Middle frontal gyrus (tissue), 1 donor: ENCODE measurements around the gene ZNF500.
"Not testable (repeated sequence)": the region's sequence is repeated elsewhere in the genome, so short reads cannot be mapped to it uniquely, and the experiment has no call there.

Experiments used
- DNase-seq: peaks from one replicate; pipeline ENCODE4 v3.0.0-alpha.2; 2015; ENCODE audit warnings: low spot score; ENCODE audit errors: extremely low spot score

Gene ZNF500

GRCh38 chr16:4745274-4745569 is 21.7 kb downstream of the ZNF500 start:
- no peak for DNase-seq

- DNase-seq: no peak
Measured at GRCh38 chr16:4744555-4745273, 22.2 kb downstream of the ZNF500 start.

GRCh38 chr16:4743226-4743878 is 23.6 kb downstream of the ZNF500 start:
- no peak for DNase-seq

- DNase-seq: not testable (repeated sequence)
Measured at GRCh38 chr16:4738370-4738769, 28.6 kb downstream of the ZNF500 start.

GRCh38 chr16:4737545-4737944 is 29.4 kb downstream of the ZNF500 start:
- no peak for DNase-seq

GRCh38 chr16:4736546-4736945 is 30.4 kb downstream of the ZNF500 start:
- DNase-seq: no peak

- DNase-seq: peak; percentile 45
Measured at GRCh38 chr16:4734730-4735535, 32.0 kb downstream of the ZNF500 start.

- DNase-seq: peak; percentile 93
Measured at GRCh38 chr16:4734063-4734729, 32.8 kb downstream of the ZNF500 start, which contains the start of the genes ANKS3 and DNAAF8. TSS of gene ANKS3 (minus strand) at chr16:4734271. CDS start at chr16:4730149, 4,122 bp downstream. TSS of gene DNAAF8 (plus strand) at chr16:4734537. CDS start at chr16:4736515, 1,978 bp downstream.

- no peak for DNase-seq
Measured at GRCh38 chr16:4733747-4734062, 33.3 kb downstream of the ZNF500 start.

- DNase-seq: no peak
Measured at GRCh38 chr16:4733211-4733742, 33.7 kb downstream of the ZNF500 start.

- DNase-seq: no peak
Measured at GRCh38 chr16:4729876-4730275, 37.1 kb downstream of the ZNF500 start.

GRCh38 chr16:4728676-4729075 is 38.3 kb downstream of the ZNF500 start:
- no peak for DNase-seq

GRCh38 chr16:4726616-4727015 is 40.3 kb downstream of the ZNF500 start:
- no peak for DNase-seq

GRCh38 chr16:4724661-4725270 is 42.2 kb downstream of the ZNF500 start:
- DNase-seq: no peak

GRCh38 chr16:4723071-4723767 is 43.7 kb downstream of the ZNF500 start:
- DNase-seq: no peak

- no peak for DNase-seq
Measured at GRCh38 chr16:4718466-4718865, 48.5 kb downstream of the ZNF500 start.

- no peak for DNase-seq
Measured at GRCh38 chr16:4714996-4715395, 52.0 kb downstream of the ZNF500 start.

GRCh38 chr16:4713663-4714501 is 53.1 kb downstream of the ZNF500 start:
- DNase-seq: no peak

GRCh38 chr16:4709481-4709880 is 57.5 kb downstream of the ZNF500 start:
- no peak for DNase-seq

GRCh38 chr16:4706871-4707270 is 60.1 kb downstream of the ZNF500 start:
- DNase-seq: peak; percentile 29
